ENCODE results near the gene TBC1D22A.
"Not testable (repeated sequence)": the region's sequence is repeated elsewhere in the genome, so short reads cannot be mapped to it uniquely, and the experiment has no call there.

The TBC1D22A gene

GRCh38 chr22:47116426-47117341 lies 354.2 kb downstream of the TBC1D22A start:
- DNase-seq, result no peak

- not testable (repeated sequence) for DNase-seq
These were observed 355.0 kb downstream of the TBC1D22A start for GRCh38 chr22:47117442-47117841.

- DNase-seq, result no peak
These were observed 356.7 kb downstream of the TBC1D22A start for GRCh38 chr22:47119181-47119580.

DNA sequence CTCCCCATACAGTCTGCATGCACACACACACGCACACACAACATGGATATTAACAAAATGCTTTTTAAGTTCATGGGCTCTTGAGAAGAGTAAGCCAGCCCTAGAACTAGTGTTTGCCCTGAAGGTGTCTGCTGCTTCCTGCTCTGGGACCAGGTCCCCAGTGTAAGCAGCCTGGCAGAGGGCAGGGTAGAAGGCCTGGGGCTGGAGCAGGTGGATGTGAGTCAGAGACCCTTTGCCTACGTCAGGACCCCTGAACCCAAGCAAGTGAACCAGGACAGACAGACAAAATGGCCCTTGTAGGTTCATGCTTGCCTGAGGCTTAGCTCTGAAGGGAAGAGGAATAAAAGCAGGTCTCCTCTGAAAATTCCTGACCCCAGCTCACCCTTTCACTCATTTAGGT lies 357.9 kb downstream of the TBC1D22A start:
- no peak for DNase-seq

DNA sequence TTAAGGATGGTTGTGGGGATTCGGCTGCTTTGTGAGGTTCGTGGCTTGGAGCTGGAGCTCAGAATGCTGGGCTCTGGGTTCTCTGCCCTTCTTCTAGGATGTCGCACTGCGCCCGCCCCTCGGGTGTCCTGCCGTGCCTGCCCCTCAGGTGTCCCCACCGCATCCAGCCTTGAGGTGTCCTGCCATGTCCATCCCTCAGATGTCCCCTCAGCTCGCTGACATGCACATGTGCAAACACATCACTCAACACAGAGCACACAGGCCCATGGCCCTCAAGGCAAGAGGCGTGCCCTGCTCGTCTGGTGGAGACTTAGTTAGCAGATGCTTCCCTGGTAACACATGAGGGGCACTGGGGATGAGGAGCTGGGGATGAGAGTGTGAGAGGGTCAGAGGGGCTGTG lies 359.3 kb downstream of the TBC1D22A start:
- DNase-seq, result no peak

DNA sequence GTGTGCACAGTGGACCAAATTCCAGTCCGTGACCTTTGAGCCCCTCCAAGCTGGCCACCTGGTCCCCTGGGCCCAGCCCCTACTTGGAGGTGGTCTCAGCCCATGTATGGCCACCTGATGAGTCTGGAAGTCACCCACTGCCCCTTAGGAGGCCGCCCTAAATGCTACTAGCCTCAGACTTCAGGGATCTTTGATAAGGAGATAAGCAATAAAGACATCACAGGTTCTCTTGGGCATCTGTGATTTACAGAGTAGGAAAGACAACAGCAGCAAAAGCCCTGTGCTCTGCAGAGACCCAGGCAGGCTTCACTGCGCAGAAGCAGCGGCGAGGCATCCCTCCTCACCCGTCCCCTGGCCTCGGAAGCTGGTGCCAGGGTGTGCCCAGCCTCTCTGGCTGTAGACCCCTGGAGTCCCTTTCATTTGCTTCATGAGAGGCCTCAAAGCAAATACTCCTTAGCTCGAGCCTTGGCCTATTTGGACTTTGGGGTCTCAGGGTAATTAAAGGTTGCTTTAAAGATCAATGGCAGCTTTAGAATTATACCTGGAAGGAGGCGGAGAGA lies 360.1 kb downstream of the TBC1D22A start:
- DNase-seq, result no peak

DNA sequence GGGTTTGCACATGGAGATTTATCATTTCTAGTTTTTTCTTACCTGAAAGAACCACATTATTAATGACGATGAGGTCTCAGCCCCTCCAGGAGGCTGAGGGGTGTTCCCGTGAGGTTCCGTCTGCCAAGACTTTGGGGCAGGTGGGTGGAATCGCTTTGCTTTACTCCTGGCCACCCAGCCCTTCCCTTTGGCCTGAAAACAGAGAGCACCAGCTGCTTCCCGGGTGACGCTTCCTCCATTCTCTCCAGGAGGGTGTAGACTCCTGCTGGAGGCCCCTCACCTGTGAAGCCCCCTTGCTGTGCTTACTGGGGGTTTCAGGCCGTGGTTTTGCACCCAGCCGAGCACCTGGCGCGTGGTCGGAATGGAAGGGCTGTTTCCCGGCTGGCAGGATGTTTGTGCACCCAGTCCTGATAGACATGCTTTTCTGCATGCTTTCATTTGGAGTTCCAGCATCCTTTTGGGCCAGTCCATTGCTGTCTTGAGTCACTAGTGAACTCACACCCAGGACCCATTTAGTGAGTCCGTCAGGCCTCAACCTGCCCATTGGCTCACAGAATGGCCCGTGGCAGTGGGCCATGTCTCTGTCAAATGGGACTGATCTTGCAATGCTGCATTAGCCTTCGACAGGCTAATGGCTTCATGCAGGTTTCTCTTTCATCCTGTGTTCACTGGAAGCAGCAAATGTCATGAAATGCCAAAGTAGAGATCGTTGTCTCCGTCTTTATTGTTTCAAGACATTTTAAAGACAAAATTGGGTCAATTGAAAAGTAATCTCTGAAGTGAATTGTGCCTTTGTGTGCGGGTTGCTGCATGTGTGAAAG lies 360.8 kb downstream of the TBC1D22A start:
- DNase-seq, result no peak

DNA sequence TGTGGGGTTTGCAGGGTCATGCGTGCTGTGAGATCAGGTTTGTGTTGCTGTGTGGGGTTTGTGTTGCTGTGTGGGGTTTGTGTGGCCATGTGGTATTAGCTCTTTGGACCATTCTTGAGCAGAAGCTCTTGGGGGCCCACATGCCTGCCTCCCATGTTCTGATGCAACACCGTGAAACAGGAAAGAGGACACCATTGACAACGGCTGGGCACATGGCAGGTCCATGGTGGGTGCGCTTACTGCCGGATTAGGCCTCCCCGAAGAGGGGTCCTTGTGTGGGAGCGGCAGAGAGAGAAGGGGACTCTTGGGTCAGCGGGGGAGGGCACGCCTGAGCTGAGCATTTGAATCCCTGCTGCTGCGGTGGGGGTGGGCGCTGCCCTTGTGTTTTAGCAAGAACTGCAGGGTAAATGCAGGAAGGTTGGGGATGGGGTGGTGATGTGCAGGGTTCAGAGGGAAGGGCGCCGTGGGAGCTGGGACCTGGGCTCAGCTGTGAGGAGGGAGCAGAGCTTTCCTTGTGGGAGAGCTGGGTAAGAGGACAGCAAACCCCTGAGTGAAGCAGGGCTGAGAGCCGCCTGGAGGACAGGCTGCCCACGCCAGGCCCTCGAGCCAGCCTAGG lies 361.5 kb downstream of the TBC1D22A start:
- no peak for DNase-seq

DNA sequence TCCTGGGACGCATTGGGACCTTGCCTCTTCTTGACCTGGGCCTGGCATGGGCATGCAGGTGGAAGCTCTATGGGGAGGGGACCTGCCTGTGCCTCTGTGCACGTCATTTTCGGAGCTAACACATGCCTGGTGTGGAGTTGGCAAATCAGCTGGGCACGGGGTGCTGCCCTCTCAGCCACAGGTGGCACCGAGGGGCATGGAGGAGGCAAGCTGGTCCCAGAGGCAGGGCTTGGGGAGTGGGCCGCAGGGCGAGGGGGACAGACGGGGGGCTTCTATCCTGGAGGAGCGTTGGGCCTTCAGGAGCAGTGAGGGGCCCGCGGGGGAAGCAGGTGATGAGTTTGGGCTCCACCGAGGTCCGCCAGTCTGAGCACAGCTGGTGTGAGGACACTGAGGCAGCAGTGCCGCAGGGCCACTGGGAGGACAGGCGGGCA lies 362.0 kb downstream of the TBC1D22A start:
- DNase-seq, result no peak

GRCh38 chr22:47124961-47125360 lies 362.5 kb downstream of the TBC1D22A start:
- DNase-seq, result no peak

GRCh38 chr22:47125603-47126002 lies 363.2 kb downstream of the TBC1D22A start:
- no peak for DNase-seq

GRCh38 chr22:47126344-47126811 lies 363.9 kb downstream of the TBC1D22A start:
- no peak for DNase-seq

DNA sequence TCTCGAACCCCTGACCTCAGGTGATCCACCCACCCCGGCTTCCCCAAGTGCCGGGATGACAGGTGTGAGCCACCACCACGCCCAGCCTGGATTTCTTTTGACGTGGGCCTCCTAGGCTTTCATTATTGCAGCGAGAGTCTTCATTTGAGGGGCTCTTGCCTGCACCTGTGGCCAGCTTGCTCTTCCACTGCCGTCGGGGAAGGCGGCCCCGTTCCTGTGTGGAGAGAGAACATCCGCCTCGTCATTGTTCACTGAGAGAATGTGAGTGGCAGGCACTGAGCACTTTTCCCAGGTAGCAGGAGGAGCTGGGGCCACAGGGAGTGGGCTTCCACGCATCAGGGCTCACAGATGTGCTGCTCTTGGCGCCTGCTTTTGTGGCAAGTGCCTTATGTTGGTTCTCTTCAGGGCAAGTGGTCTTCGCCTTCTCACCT lies 365.0 kb downstream of the TBC1D22A start:
- no peak for DNase-seq

- no peak for DNase-seq
These were observed 365.8 kb downstream of the TBC1D22A start for GRCh38 chr22:47128216-47128615.

GRCh38 chr22:47128622-47129215 lies 366.3 kb downstream of the TBC1D22A start:
- DNase-seq, result no peak

GRCh38 chr22:47129902-47130635 lies 367.6 kb downstream of the TBC1D22A start:
- DNase-seq, result no peak

- no peak for DNase-seq
These were observed 368.6 kb downstream of the TBC1D22A start for GRCh38 chr22:47130883-47131631.

GRCh38 chr22:47131632-47132427 lies 369.4 kb downstream of the TBC1D22A start:
- DNase-seq, result no peak

GRCh38 chr22:47132428-47132825 lies 370.0 kb downstream of the TBC1D22A start:
- DNase-seq, result no peak
